Astrocyte of the cerebellum (primary cell): ENCODE data around the gene CA10.

Source experiments
- DNase-seq: peaks from one replicate; pipeline ENCODE4 v3.0.0-alpha.2; 2011; ENCODE audit warnings: low read depth
- H3K4me3 ChIP-seq: 2 replicates; pipeline ENCODE4 v1.5.1; 2011; ENCODE audit warnings: mild to moderate bottlenecking, low read depth, low read length, moderate library complexity
- CTCF ChIP-seq: IDR thresholded peaks from 2 replicates; pipeline ENCODE4 v1.5.1; 2012; ENCODE audit warnings: low read length, low read depth, moderate library complexity, mild to moderate bottlenecking; ENCODE audit errors: missing control alignments
- in situ Hi-C: cut with HindIII; loops from 2 replicates; pipeline ENCODE4 v1.10.0; 2017; ENCODE audit warnings: low sequenced_read_pairs

Gene CA10

GRCh38 chr17:51725185-51725584 is 433.3 kb downstream of the CA10 start:
- in situ Hi-C loops, result no loop called here
- H3K4me3 ChIP-seq, result no peak overlapping the region
- no peak for DNase-seq
- no peak for TF ChIP-seq CTCF

- no peak for DNase-seq
- H3K4me3 ChIP-seq, result no peak overlapping the region
Measured at GRCh38 chr17:51724043-51724580, 434.4 kb downstream of the CA10 start.

GRCh38 chr17:51722994-51723393 is 435.5 kb downstream of the CA10 start:
- in situ Hi-C loops, result no loop called here

More at GRCh38 chr17:51724043-51724580, 434.4 kb downstream of the CA10 start:
- no peak for TF ChIP-seq CTCF
- in situ Hi-C loops, result no loop called here

GRCh38 chr17:51721730-51722129 is 436.8 kb downstream of the CA10 start:
- in situ Hi-C loops, result no loop called here
- DNase-seq, result no peak
- no peak for TF ChIP-seq CTCF
- no peak overlapping the region for H3K4me3 ChIP-seq

More at GRCh38 chr17:51722994-51723393, 435.5 kb downstream of the CA10 start:
- no peak for DNase-seq
- H3K4me3 ChIP-seq, result no peak overlapping the region
- TF ChIP-seq CTCF, result no peak

GRCh38 chr17:51720439-51720838 is 438.1 kb downstream of the CA10 start:
- H3K4me3 ChIP-seq, result no peak overlapping the region
- TF ChIP-seq CTCF, result no peak
- no peak for DNase-seq
- in situ Hi-C loops, result no loop called here

GRCh38 chr17:51718983-51719382 is 439.5 kb downstream of the CA10 start:
- peak; percentile 19 for DNase-seq
- in situ Hi-C loops, result no loop called here
- TF ChIP-seq CTCF, result no peak
- no peak overlapping the region for H3K4me3 ChIP-seq
